Measurements from ENCODE around the gene FBN2.

DNA sequence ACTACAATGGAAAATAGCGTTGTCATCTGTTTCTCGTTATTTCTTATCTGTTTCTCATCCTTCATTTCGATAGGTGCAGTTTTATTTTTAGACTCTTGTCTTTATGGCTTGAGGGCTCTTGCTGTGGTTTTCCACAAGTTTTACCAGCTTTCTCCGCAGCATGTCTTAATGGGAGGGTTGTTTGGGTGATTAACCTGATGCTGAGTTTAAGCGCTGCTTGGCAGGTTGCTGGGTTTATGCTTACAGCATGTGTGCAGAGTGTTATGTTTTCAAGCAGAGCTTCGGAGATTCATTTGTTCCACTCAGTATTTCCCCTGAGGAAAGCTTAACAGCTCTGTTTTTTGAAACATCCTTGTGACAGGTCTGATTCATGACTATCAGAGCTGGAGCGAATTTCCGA, 300.5 kb downstream of the FBN2 start:
- TF ChIP-seq, protein P1, sequence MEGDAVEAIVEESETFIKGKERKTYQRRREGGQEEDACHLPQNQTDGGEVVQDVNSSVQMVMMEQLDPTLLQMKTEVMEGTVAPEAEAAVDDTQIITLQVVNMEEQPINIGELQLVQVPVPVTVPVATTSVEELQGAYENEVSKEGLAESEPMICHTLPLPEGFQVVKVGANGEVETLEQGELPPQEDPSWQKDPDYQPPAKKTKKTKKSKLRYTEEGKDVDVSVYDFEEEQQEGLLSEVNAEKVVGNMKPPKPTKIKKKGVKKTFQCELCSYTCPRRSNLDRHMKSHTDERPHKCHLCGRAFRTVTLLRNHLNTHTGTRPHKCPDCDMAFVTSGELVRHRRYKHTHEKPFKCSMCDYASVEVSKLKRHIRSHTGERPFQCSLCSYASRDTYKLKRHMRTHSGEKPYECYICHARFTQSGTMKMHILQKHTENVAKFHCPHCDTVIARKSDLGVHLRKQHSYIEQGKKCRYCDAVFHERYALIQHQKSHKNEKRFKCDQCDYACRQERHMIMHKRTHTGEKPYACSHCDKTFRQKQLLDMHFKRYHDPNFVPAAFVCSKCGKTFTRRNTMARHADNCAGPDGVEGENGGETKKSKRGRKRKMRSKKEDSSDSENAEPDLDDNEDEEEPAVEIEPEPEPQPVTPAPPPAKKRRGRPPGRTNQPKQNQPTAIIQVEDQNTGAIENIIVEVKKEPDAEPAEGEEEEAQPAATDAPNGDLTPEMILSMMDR (IDR thresholded peaks at IDR 0.05): no peak
- TF ChIP-seq POLR2A (IDR thresholded peaks at IDR 0.05): no peak
